OCI-LY1 (cell line): ENCODE data around the gene YAP1.

Experiments used
- EZH2 ChIP-seq: fragments of 200-600 bp; sonication (generic), shearing (Covaris generic); IDR thresholded peaks from 2 replicates; pipeline ENCODE4 v1.8.0; 2017; ENCODE audit warnings: borderline replicate concordance, mixed run types, mild to moderate bottlenecking, antibody characterized with exemption, low read length, moderate library complexity, mixed read lengths
- TF ChIP-seq, protein P1 (sequence below): fragments of 200-600 bp; sonication (generic), shearing (Covaris generic); IDR thresholded peaks from 2 replicates; pipeline ENCODE4 v1.5.1; 2017; ENCODE audit warnings: mild to moderate bottlenecking, antibody characterized with exemption, low read length, moderate library complexity, mixed read lengths

DNA sequence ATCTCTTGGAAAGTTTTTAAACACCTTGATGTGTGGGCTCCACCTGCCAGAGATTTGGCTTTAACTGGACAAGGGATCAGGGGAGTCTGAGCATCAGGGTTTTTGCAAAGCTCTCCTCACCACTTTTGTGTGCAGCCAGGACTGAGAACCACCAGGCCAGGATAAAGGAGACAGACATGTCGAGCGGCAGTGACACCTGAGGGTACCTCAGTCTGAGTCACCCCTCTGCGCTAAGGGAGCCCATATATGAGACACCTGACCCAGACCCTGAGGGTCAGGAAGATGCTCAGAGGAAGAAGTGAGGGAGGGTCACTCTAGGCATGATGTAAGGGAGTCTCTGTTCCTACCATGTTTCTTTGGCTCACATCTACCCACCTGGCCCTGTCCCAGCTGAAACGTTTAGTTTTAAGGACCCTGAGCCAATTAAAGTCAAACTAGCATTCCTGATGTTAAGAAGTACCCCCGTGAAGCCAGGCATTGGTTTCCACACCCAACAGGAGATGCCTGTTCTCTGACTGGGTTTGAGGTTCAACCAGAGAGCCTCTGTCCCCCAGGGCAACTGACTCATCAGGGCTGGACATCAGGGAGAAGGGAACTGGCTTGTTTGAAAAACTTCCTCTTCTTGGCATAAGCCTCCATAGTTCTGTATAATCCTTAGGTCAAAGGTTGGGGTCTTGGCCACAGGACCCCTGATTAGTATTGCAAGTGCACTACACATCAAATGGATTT is 134.6 kb downstream of the YAP1 start:
- TF ChIP-seq, protein P1, sequence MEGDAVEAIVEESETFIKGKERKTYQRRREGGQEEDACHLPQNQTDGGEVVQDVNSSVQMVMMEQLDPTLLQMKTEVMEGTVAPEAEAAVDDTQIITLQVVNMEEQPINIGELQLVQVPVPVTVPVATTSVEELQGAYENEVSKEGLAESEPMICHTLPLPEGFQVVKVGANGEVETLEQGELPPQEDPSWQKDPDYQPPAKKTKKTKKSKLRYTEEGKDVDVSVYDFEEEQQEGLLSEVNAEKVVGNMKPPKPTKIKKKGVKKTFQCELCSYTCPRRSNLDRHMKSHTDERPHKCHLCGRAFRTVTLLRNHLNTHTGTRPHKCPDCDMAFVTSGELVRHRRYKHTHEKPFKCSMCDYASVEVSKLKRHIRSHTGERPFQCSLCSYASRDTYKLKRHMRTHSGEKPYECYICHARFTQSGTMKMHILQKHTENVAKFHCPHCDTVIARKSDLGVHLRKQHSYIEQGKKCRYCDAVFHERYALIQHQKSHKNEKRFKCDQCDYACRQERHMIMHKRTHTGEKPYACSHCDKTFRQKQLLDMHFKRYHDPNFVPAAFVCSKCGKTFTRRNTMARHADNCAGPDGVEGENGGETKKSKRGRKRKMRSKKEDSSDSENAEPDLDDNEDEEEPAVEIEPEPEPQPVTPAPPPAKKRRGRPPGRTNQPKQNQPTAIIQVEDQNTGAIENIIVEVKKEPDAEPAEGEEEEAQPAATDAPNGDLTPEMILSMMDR: no peak
- no peak for TF ChIP-seq EZH2
